Measurements from ENCODE around the gene GPBAR1.

Gene GPBAR1, protein sequence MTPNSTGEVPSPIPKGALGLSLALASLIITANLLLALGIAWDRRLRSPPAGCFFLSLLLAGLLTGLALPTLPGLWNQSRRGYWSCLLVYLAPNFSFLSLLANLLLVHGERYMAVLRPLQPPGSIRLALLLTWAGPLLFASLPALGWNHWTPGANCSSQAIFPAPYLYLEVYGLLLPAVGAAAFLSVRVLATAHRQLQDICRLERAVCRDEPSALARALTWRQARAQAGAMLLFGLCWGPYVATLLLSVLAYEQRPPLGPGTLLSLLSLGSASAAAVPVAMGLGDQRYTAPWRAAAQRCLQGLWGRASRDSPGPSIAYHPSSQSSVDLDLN

DNA sequence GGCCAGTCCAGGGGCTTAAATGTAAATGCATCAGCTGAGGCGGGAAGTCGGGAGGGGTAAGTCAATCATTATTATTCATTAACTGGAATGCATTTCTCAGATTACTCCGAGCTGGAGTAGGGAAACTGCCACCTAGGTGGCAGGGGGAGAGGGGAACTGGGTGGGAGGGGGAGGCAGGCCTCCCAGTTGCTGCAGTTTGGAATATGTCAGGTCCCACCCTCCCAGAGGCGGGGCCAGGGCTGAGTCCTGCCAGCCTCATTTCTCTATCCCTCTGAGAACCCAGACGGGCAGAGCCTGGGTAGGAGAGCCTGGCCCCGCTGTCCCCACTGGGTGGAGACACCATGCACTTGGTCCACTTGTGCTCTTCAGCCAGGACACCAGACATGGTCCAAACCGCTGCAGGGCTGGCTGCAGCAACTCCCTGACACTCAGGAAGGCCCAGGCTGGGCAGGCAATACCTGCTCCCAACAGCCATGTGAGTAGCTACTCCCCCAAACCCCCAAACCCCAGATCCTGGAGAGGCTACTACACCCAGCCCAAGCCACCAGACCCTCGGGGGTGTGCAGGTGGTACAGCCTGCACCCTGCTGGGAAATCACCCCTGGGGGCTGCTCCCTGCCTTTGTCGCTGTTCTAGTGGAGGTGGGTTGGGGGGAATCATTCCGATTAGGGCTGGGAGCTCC is at the start of gene GPBAR1:
GPBAR1 (plus strand) TSS at position 274 of the 681 bp plus-strand sequence. CDS start 1,710 bp downstream, outside the sequence.
- no peak for DNase-seq

- DNase-seq = no peak
Observed at GRCh38 chr2:218214116-218214515, 46.7 kb upstream of the GPBAR1 start.

GRCh38 chr2:218216336-218216673 is 44.5 kb upstream of the GPBAR1 start:
- no peak for DNase-seq

DNA sequence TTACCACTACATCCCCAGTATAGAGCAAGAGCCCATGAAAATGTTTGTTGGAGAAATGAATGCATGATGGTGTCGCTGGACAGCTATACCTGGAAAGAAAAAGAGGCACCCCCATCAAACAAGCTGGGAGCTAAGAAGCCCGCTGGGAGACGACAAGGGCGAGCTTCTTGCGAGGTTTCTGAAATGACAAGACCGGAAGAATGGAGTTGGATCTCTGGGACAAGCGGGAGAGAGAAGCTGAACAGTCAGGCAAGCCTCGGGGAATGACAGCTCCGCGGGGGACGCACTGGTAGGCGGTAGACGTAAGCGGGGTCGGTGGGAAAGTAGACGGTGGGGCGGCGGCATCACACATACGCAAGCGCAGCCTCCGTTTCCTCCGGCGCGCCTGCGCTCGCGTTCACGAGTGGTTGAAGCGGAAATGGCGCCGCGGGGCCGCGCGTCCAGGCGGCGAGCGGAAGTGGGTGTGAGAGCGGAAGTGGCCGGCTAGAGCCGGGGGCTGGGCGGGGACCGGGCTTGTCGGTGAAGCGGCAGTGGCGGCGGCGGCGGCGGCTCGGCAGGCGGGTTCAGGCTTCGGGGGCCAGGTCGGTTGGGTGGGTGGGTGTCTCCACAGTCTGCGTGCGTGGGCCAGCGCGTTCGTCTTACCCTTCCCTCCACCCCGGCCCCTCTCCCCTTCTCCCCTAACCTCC is 44.0 kb upstream of the GPBAR1 start, which contains the start of gene ARPC2:
ARPC2 (plus strand) TSS at position 516 of the 686 bp plus-strand sequence. CDS start 282 bp downstream, outside the sequence.
- peak; percentile 96 for DNase-seq

DNA sequence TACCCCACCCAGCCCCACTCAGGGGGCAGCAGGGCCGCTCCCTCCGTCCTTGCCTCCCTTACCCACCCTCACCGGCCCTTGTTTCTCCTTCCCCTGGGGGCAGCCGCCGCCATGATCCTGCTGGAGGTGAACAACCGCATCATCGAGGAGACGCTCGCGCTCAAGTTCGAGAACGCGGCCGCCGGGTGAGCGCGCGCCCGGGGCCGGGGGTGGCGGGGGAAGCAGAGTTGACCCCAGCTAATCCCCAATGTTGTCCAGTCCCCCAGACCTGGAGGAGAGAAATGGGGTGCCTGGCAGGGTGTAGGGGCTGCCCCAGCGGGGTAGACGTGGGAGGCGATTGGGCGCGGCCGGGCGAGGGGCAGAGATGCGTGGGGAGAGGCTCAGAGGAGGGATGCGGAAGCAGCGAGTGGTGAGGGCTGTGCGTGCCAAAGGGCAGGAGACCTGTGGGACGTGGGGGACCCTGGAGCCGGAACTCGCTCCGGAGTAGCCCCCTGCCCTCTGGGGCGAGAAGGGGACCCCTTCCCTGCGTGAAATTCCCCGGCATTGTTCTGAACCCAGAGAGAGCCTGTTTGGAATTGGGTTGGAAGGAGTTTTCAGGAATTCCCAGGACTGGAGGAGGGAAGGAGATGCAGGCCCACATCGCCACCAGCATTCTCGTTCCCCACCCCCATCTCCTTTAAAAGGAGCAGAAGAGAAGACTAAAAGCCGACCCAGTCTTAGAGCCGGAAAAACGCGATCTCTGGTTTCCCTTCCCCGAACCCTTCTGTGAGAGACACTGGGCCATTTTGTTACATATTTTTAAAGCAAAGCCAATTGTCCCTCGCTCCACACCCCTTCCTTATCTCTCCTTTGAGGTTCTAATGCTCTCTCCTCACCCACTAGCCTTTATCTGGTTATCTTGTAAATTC is 43.2 kb upstream of the GPBAR1 start:
- DNase-seq = peak; percentile 85

- DNase-seq = peak; percentile 45
Observed at GRCh38 chr2:218218268-218219185, 42.3 kb upstream of the GPBAR1 start.

GRCh38 chr2:218219934-218220333 is 40.9 kb upstream of the GPBAR1 start:
- no peak for DNase-seq

DNA sequence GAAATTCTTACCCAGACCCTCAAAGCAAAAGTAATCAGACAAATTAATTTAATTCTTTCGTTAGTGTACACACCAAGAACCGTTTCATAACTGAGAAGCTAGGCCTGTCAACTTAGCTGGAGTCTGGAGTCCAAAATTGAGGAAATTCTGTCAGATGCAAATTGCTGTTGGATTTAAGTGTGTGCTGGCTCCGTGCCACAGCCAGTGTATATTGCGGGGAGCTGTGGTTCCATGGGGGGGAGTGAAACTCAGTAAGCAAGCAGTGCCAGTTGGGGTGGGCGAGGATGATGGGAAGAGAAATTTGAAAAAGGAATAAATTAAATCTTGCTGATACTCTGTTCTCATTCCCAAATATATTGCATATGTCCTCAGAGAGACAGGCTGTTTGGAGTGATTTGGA is 39.8 kb upstream of the GPBAR1 start:
- no peak for DNase-seq

DNA sequence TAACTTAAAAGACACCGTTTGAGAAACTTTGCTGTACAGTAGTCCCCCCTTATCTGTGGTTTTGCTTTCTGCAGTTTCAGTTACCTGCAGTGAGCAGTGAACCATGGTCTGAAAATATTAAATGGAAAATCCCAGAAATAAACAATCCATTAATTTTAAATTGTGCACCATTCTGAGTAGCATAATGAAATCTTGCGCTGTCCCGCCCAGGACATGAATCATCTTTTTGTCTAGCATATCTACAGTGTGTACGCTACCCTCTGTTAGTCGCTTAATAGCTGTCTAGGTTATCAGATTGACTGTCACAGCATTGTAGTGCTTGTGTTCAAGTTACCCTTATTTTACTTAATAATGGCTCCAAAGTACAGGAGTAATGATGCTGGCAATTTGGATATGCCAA is 37.8 kb upstream of the GPBAR1 start:
- DNase-seq = peak; percentile 33

DNA sequence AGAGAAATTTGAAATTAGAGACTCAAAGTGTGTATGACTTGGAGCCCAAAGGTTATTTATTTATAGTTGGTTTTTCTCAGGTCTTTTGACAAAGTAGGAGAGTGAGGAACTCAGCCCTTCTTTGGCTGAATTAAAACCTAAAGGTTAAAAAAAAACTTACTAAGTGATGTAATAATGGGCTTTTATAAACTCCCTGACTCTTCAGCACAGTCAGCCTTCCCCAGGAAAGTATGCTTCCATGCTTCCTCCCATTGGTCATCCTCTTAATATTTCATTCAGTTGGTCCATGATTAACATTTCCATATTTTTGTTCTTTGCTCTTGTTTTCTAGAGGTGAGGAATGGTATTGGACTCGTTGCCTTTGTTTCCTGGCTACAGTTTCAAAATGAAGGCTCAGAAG is 36.6 kb upstream of the GPBAR1 start:
- no peak for DNase-seq

DNA sequence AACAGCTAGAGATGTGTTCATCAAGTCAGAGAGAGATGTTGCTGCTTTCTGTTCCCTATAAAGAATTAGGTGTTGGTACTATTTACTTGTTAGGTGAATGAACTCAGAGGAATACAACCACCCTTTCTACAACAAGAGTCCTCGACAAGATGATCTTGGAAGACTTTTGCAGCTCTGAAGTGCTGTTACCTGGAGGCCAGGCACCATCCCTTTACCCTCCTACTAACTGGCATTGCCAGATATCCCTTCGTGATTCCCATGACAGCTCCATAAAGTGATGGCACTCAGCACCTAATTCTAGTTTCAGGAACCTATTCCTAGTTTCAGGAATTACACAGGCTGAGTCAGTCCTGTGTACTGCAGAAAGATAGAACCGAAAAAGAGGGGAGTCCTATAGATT is 33.9 kb upstream of the GPBAR1 start:
- no peak for DNase-seq

DNA sequence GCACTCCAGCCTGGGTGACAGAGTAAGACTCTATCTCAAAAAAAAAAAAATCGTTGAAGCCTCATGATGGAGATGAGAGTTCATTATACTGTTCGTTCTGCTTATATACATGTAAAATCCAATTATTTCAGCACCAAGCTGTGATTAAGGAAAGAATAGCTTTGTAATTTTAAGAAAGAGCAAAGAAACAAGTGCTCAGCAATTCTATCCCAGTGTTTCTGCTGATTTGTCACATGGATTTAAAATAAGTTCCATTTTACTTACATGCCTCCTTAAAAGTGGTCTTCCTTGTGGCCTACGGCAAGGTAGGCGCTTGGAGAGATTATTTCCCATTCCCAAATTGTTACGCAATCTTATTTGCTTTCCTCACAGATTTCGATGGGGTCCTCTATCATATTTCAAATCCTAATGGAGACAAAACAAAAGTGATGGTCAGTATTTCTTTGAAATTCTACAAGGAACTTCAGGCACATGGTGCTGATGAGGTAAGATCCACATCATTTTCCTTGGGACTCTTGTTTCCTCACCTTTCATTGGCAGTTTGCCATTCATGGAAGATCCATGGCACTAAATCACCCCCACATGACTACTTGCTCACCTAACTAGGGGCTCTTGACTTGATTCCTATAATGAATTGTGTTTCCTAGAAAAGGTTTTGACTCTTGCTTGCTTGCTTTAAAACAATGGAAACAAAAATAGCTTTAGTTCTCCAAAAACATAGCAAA is 32.3 kb upstream of the GPBAR1 start:
- DNase-seq = no peak

- peak; percentile 55 for DNase-seq
Observed at GRCh38 chr2:218229239-218229638, 31.6 kb upstream of the GPBAR1 start.

- DNase-seq = no peak
Observed at GRCh38 chr2:218229851-218230250, 31.0 kb upstream of the GPBAR1 start.

GRCh38 chr2:218230882-218231281 is 29.9 kb upstream of the GPBAR1 start:
- DNase-seq = peak; percentile 41

DNA sequence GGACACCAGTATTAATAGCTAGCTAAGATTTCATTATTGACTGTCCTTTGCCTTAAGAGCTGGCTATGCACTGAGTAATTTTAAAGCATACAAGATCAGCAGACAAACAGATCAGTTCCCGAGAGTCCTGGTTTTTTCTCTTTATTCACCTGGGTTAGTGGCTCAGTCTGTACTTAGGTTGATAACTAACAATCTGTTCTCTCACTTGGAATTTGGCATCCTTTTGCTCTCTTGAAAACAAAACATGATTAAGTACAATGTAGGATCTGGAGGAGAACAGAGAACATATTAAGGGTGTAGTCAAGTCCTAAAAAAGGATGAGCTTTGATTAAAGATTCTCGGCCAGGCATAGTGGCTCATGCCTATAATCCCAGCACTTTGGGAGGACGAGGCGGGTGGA is 27.3 kb upstream of the GPBAR1 start:
- DNase-seq = no peak

DNA sequence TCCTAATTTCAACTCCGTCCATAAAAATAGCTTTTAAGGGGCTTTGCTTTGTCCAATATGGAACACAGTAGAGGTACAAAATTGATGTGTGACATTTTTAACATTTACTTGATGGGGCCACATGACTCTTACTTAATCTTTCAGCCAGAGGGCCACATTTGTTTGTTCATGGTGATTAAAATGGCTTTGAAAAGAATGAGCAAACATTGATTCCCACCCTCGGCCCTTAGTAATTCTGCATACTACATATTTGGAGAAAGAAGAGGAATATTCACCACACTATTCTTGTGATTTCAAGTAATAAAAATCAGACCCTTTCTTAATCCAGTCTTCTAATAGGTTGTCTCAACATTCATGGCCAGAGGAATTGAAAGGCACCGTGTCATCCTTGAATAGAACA is 26.3 kb upstream of the GPBAR1 start:
- no peak for DNase-seq

DNA sequence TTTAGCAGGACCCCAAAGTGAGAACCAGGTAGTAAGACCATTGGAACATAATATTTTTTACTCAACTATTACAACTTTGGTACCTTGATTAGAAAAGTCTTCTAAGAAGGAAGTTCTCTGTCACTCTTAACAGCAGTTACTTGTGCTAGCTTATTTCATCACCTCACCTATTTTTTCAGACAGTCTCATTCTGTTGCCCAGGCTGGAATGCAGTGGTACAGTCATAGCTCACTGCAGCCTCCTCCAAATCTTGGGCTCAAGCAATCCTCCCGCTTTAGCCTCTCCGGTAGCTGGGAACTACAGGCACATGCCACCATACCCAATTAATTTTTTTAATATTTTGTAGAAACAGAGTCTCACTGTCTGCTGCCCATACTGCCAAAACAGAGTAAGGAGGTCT is 25.8 kb upstream of the GPBAR1 start:
- DNase-seq = no peak

DNA sequence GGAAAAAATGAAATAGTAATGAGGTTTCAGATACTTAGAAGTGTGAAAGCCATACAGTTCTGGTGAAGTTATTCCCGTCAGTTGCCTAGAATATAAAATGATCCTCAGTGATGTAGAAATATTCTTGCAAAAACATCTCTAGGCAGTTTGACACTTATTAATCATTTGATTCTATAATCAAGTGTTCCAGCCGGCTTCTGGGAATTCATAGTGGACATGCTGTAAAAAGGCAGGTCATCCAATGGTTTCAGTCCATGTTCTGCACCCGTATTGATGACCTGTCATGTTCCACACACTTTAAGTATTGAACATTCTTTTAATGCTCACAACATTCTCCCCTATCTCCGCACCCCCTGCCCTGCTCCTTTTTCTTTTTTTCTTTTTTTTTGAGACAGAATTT is 24.0 kb upstream of the GPBAR1 start:
- DNase-seq = no peak

DNA sequence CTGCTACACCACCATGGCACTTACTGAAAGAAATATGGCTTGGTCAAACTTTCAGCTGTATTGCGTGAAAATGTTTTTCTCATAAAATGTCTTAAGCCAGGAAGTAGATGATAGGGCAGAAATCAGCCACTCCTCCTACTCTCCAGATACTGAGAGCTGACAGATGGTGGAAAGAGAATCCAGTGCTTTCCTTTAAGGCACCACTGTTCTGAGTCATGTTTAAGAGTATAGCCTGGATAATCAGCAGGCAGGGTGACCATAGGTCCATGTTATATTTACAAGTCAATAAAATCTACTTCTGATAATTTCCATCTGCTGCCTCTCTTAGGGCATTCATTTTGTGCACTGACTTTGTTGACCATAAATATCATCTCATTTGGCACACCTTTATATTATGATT is 21.9 kb upstream of the GPBAR1 start:
- no peak for DNase-seq

DNA sequence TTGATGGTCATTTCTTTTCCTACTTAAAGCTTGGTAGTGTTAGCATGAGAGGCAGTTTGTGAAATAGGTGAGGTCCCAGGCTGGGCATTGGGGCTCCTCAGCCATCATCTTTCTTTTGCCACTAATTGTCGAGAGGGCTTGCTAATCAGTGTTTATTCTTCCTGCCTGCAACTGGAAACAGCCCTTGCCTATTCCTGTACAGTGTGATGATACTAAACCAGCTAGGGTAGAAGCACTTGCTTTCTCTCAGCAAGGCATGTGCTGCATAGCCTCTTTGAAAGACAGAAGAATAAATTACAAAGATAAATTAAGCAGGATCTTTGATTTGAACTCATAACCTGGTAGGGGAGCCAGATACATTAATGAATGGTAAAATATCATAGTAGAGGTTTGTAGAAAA is 16.6 kb upstream of the GPBAR1 start:
- no peak for DNase-seq

Data from stimulated activated CD4-positive, alpha-beta T cell treated with anti-CD3 and anti-CD28 coated beads, Interleukin-15, amount 100 ng/mL, for 24 hours (primary cell).